IMR-90 (cell line): ENCODE measurements around the gene NDUFA3. TPM values are rescaled to one million over a fixed set of nuclear protein-coding genes. Genes with fewer than 3 reads are reported as not detected.

Source experiments
- ATAC-seq: fragments of 200-7000 bp; cut with Tn5 transposase; 2 replicates; pipeline ENCODE4 v1.9.1; 2020; ENCODE audit warnings: low read depth, mild to moderate bottlenecking, moderate library complexity
- BruUV-seq: library from RNA; stranded (reverse); fragments of 400-500 nt; replicated peaks from 2 replicates; lab custom pipeline; 2021; lab: Mats Ljungman, UMichigan
- CTCF ChIA-PET: fragments of 300-600 bp; formaldehyde crosslinking; extraction: SDS; loops from one replicate; lab custom pipeline; 2021; ENCODE audit warnings: antibody characterized with exemption; lab: Yijun Ruan, JAX
- POLR2A ChIA-PET: fragments of 300-600 bp; sonication (Branson Sonifier 250); formaldehyde crosslinking; loops from one replicate; lab custom pipeline; 2022; ENCODE audit warnings: antibody characterized with exemption; ENCODE audit not compliant: unreplicated experiment; lab: Charles Lee
- DNase-seq: peaks from one replicate; pipeline ENCODE4 v3.0.0; 2013
- H2AFZ ChIP-seq: replicated peaks from 2 replicates; pipeline ENCODE3; 2013; ENCODE audit warnings: low read length, mild to moderate bottlenecking; ENCODE audit not compliant: poor library complexity
- H2AK5ac ChIP-seq: 2 replicates; pipeline ENCODE4 v1.6.1; 2013; ENCODE audit warnings: low read depth, low read length, inconsistent platforms
- H2AK9ac ChIP-seq: replicated peaks from 2 replicates; pipeline ENCODE3; 2013; ENCODE audit warnings: mild to moderate bottlenecking, low read depth, low read length, moderate library complexity; ENCODE audit not compliant: poor library complexity
- H2BK120ac ChIP-seq: 2 replicates; pipeline ENCODE4 v1.6.1; 2013; ENCODE audit warnings: low read depth, low read length, inconsistent platforms
- H2BK15ac ChIP-seq: 3 replicates; pipeline ENCODE4 v1.6.1; 2013; ENCODE audit warnings: low read depth, low read length, inconsistent platforms
- H2BK20ac ChIP-seq: 2 replicates; pipeline ENCODE4 v1.6.1; 2013; ENCODE audit warnings: low read depth, mild to moderate bottlenecking, inconsistent platforms, low read length, moderate library complexity
- H2BK5ac ChIP-seq: 2 replicates; pipeline ENCODE4 v1.6.1; 2013; ENCODE audit warnings: mild to moderate bottlenecking, low read depth, low read length, inconsistent platforms; ENCODE audit not compliant: poor library complexity, severe bottlenecking
- H3K14ac ChIP-seq: replicated peaks from 2 replicates; pipeline ENCODE4 v1.6.1; 2013; ENCODE audit warnings: low read depth, low read length, inconsistent platforms
- H3K18ac ChIP-seq: 2 replicates; pipeline ENCODE4 v1.6.1; 2013; ENCODE audit warnings: low read depth, low read length, control low read depth
- H3K23ac ChIP-seq: 2 replicates; pipeline ENCODE4 v1.6.1; 2013; ENCODE audit warnings: low read depth, low read length, inconsistent platforms
- H3K27ac ChIP-seq: 2 replicates; pipeline ENCODE4 v1.5.1; 2013; ENCODE audit warnings: mild to moderate bottlenecking, control low read depth, low read length; ENCODE audit not compliant: insufficient read depth
- H3K27me3 ChIP-seq: 2 replicates; pipeline ENCODE4 v1.6.1; 2013; ENCODE audit warnings: low read length; ENCODE audit not compliant: control insufficient read depth, insufficient read depth
- H3K36me3 ChIP-seq: 2 replicates; pipeline ENCODE4 v1.6.1; 2013; ENCODE audit warnings: low read length, mixed read lengths; ENCODE audit not compliant: control insufficient read depth, insufficient read depth
- H3K4ac ChIP-seq: 2 replicates; pipeline ENCODE4 v1.6.1; 2013; ENCODE audit warnings: low read depth, low read length, inconsistent platforms
- H3K4me1 ChIP-seq: 2 replicates; pipeline ENCODE4 v1.6.1; 2013; ENCODE audit warnings: low read length, mixed read lengths; ENCODE audit not compliant: control insufficient read depth, insufficient read depth
- H3K4me2 ChIP-seq: 2 replicates; pipeline ENCODE4 v1.6.1; 2013; ENCODE audit warnings: low read depth, mild to moderate bottlenecking, control low read depth, low read length, moderate library complexity
- H3K4me3 ChIP-seq: 2 replicates; pipeline ENCODE4 v1.5.1; 2013; ENCODE audit warnings: low read depth, mild to moderate bottlenecking, control low read depth, low read length, moderate library complexity; ENCODE audit not compliant: insufficient read depth
- H3K56ac ChIP-seq: 2 replicates; pipeline ENCODE4 v1.6.1; 2013; ENCODE audit warnings: low read length, inconsistent platforms; ENCODE audit not compliant: insufficient read depth; ENCODE audit errors: extremely low read depth
- H3K79me1 ChIP-seq, 2 experiments: 2 replicates each; pipeline ENCODE4 v1.6.1; 2013; ENCODE audit warnings: low read length in 2 of 2, inconsistent platforms in 1 of 2, low read depth in 1 of 2
- H3K9ac ChIP-seq: 2 replicates; pipeline ENCODE4 v1.6.1; 2013; ENCODE audit warnings: low read depth, low read length, control low read depth
- H3K9me1 ChIP-seq: 2 replicates; pipeline ENCODE4 v1.6.1; 2013; ENCODE audit warnings: low read length, inconsistent platforms; ENCODE audit not compliant: insufficient read depth
- H3K9me3 ChIP-seq: 2 replicates; pipeline ENCODE4 v1.6.1; 2013; ENCODE audit warnings: low read length; ENCODE audit not compliant: control insufficient read depth, insufficient read depth
- H4K20me1 ChIP-seq: 2 replicates; pipeline ENCODE4 v1.6.1; 2013; ENCODE audit warnings: low read length, inconsistent platforms; ENCODE audit not compliant: insufficient read depth
- H4K5ac ChIP-seq: 2 replicates; pipeline ENCODE4 v1.6.1; 2013; ENCODE audit warnings: mild to moderate bottlenecking, low read depth, low read length, control low read depth
- H4K8ac ChIP-seq, 2 experiments: 2 replicates each; pipeline ENCODE4 v1.6.1; 2013; ENCODE audit warnings: low read depth in 2 of 2, low read length in 2 of 2, control low read depth in 1 of 2, inconsistent platforms in 1 of 2
- H4K91ac ChIP-seq: 2 replicates; pipeline ENCODE4 v1.6.1; 2013; ENCODE audit warnings: low read depth, low read length, inconsistent platforms; ENCODE audit not compliant: insufficient read depth
- BHLHE40 ChIP-seq: fragments of 150-350 bp; IDR thresholded peaks from 2 replicates; pipeline ENCODE4 v1.6.1; 2016; ENCODE audit warnings: mild to moderate bottlenecking, low read depth, low read length
- CEBPB ChIP-seq: IDR thresholded peaks from 2 replicates; pipeline ENCODE4 v1.6.1; 2012; ENCODE audit warnings: low read depth, low read length, improper control_type of control experiment
- CHD1 ChIP-seq: IDR thresholded peaks from 2 replicates; pipeline ENCODE4 v1.6.1; 2012; ENCODE audit warnings: low read depth, low read length, improper control_type of control experiment
- FOS ChIP-seq: fragments of 150-350 bp; IDR thresholded peaks from 2 replicates; pipeline ENCODE4 v1.6.1; 2016; ENCODE audit warnings: low read depth, low read length
- MAZ ChIP-seq: IDR thresholded peaks from 2 replicates; pipeline ENCODE4 v1.6.1; 2012; ENCODE audit warnings: low read depth, mild to moderate bottlenecking, low read length, improper control_type of control experiment, moderate library complexity, borderline replicate concordance
- NFE2L2 ChIP-seq: fragments of 150-350 bp; IDR thresholded peaks from 2 replicates; pipeline ENCODE4 v1.6.1; 2016; ENCODE audit warnings: low read depth, mild to moderate bottlenecking, low read length
- POLR2A ChIP-seq: IDR thresholded peaks from 2 replicates; pipeline ENCODE4 v1.6.1; 2012; ENCODE audit warnings: mild to moderate bottlenecking, low read depth, low read length
- RAD21 ChIP-seq: IDR thresholded peaks from 2 replicates; pipeline ENCODE4 v1.6.1; 2012; ENCODE audit warnings: low read length, improper control_type of control experiment
- RCOR1 ChIP-seq: IDR thresholded peaks from 2 replicates; pipeline ENCODE4 v1.6.1; 2012; ENCODE audit warnings: mild to moderate bottlenecking, low read length, improper control_type of control experiment; ENCODE audit not compliant: insufficient replicate concordance
- RFX5 ChIP-seq: IDR thresholded peaks from 2 replicates; pipeline ENCODE4 v1.8.0; 2012; ENCODE audit warnings: low read depth, mild to moderate bottlenecking, low read length, moderate library complexity
- SMC3 ChIP-seq: fragments of 150-350 bp; IDR thresholded peaks from 2 replicates; pipeline ENCODE4 v1.6.1; 2016; ENCODE audit warnings: low read depth, mild to moderate bottlenecking, antibody characterized with exemption, low read length, moderate library complexity
- WGBS, 2 experiments: methylation state at CpG; one replicate each; pipeline versions ENCODE4 v1.1.5 to v1.1.7; 2013; ENCODE audit warnings: missing lambda C conversion rate in 2 of 2; ENCODE audit not compliant: insufficient read length in 1 of 2; ENCODE audit errors: extremely low coverage in 2 of 2; 5-methylcytosine and 5-hydroxymethylcytosine counted together
- dilution Hi-C: fragments of 300-500 bp; cut with HindIII; formaldehyde crosslinking; loops from one replicate; pipeline ENCODE4 v1.14.3; 2018; ENCODE audit warnings: low sequenced_read_pairs; ENCODE audit not compliant: unreplicated experiment
- in situ Hi-C: fragments of 300-500 bp; cut with MboI; formaldehyde crosslinking; loops from 3 replicates; pipeline ENCODE4 v1.14.3; 2019; ENCODE audit warnings: low sequenced_read_pairs, inconsistent platforms, mixed read lengths
- intact Hi-C: fragments of 100-400 bp; cut with micrococcal nuclease; formaldehyde crosslinking; loops from 2 replicates; pipeline ENCODE4 v1.10.0; 2022
- polyA plus RNA-seq, 3 experiments: library from polyadenylated mRNA; depleted of rRNA; stranded (reverse); fragments of >200 nt; gene quantifications; 2 replicates each; pipeline ENCODE4 v1.2.3, GENCODE V29; 2012; ENCODE audit warnings: low replicate concordance in 1 of 3
- total RNA-seq: library from RNA; depleted of rRNA; stranded (reverse); fragments of >200 nt; gene quantifications from 2 replicates; pipeline ENCODE4 v1.2.3, GENCODE V29; 2012
- TF ChIP-seq, protein P1 (sequence below): conservative IDR thresholded peaks from 2 replicates; pipeline ENCODE4 v1.5.1; 2012; ENCODE audit warnings: mild to moderate bottlenecking, low read depth, low read length, improper control_type of control experiment
- TF ChIP-seq, protein P2 (sequence below): fragments of 150-350 bp; IDR thresholded peaks from 2 replicates; pipeline ENCODE4 v1.6.1; 2017; ENCODE audit warnings: mild to moderate bottlenecking, antibody characterized with exemption, low read length, low read depth

NDUFA3 gene
- total and polyA plus RNA-seq, 2 of the 4 experiments (the other 2 are of a cell fraction), result 7.9 to 85.0 TPM

DNA sequence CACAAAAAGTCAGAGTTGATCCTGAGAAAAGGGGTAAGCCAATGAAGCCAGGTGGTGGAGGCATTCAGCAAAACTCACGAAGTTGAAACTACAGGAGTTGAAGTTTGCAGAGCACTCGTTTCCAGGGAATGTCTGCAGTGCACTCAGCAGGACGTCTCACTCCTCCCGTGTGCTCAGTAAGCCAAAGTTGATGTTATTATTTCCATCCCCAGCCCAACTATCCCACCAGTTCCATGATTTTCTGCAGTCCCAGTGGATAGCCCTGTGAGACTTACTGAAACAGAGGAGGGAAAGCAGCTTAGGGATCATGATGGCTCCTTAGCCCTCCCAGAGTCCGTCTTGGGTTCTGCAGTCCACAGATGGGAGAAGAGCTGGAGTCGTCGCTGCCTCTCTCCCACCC is 21.6 kb upstream of the NDUFA3 start, which contains the start of gene TARM1:
TARM1 (minus strand) TSS at position 334 of the 400 bp plus-strand sequence; CDS start at position 309, 25 bp downstream.
- WGBS, 2 experiments, result no CpG with 5 or more reads among the region's 7 CpGs
- no peak within 1 kb of the TSS for H2BK20ac ChIP-seq
- no peak within 1 kb of the TSS for H4K8ac ChIP-seq
- no peak for DNase-seq
- in situ Hi-C loops, result no loop called here
- H3K9me3 ChIP-seq, result peaks cover 6% of the 10 kb centered on the region; the same call in 1 of the 2 replicates
- dilution Hi-C loops, result no loop called here
- no peak within 1 kb of the TSS for H2BK120ac ChIP-seq
- H2AK5ac ChIP-seq, result no peak within 1 kb of the TSS
- POLR2A ChIA-PET, result no interaction called here
- no peak within 1 kb of the TSS for H3K27ac ChIP-seq
- H3K27me3 ChIP-seq, result no peaks in the 10 kb centered on the region
- H3K56ac ChIP-seq, result no peak within 1 kb of the TSS
- no TSS peak for BruUV-seq
- H3K4me3 ChIP-seq, result no peak within 1 kb of the TSS
- H3K4me1 ChIP-seq, result no peaks in the 10 kb centered on the region
- no peak within 1 kb of the TSS for H3K14ac ChIP-seq
- no peak within 1 kb of the TSS for H2BK15ac ChIP-seq
- H3K4ac ChIP-seq, result no peak within 1 kb of the TSS
- no peak within 1 kb of the TSS for H2AFZ ChIP-seq
- no peak within 1 kb of the TSS for H3K9ac ChIP-seq
- no peak within 1 kb of the TSS for H3K4me2 ChIP-seq
- CTCF ChIA-PET, result no interaction called here
- no peak within 1 kb of the TSS for H2BK5ac ChIP-seq
- no peaks in the 10 kb centered on the region for H3K9me1 ChIP-seq
- H3K18ac ChIP-seq, result no peak within 1 kb of the TSS
- no peaks in the 10 kb centered on the region for H3K36me3 ChIP-seq
- intact Hi-C loops, result no loop called here
- H2AK9ac ChIP-seq, result no peak within 1 kb of the TSS
- TF ChIP-seq CEBPB (no peak), RFX5 (no peak), SMC3 (no peak), CHD1 (no peak), POLR2A (no peak), NFE2L2 (no peak), RCOR1 (no peak), BHLHE40 (no peak), FOS (no peak), MAZ (no peak), RAD21 (no peak)
- TF ChIP-seq, protein P1, sequence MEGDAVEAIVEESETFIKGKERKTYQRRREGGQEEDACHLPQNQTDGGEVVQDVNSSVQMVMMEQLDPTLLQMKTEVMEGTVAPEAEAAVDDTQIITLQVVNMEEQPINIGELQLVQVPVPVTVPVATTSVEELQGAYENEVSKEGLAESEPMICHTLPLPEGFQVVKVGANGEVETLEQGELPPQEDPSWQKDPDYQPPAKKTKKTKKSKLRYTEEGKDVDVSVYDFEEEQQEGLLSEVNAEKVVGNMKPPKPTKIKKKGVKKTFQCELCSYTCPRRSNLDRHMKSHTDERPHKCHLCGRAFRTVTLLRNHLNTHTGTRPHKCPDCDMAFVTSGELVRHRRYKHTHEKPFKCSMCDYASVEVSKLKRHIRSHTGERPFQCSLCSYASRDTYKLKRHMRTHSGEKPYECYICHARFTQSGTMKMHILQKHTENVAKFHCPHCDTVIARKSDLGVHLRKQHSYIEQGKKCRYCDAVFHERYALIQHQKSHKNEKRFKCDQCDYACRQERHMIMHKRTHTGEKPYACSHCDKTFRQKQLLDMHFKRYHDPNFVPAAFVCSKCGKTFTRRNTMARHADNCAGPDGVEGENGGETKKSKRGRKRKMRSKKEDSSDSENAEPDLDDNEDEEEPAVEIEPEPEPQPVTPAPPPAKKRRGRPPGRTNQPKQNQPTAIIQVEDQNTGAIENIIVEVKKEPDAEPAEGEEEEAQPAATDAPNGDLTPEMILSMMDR, result no peak
- TF ChIP-seq, protein P2, sequence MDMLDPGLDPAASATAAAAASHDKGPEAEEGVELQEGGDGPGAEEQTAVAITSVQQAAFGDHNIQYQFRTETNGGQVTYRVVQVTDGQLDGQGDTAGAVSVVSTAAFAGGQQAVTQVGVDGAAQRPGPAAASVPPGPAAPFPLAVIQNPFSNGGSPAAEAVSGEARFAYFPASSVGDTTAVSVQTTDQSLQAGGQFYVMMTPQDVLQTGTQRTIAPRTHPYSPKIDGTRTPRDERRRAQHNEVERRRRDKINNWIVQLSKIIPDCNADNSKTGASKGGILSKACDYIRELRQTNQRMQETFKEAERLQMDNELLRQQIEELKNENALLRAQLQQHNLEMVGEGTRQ, result no peak
- ATAC-seq, result no peak
- no peak within 1 kb of the TSS for H3K23ac ChIP-seq
- no peak within 1 kb of the TSS for H4K5ac ChIP-seq
- no peaks in the 10 kb centered on the region for H4K20me1 ChIP-seq
- no peaks in the 10 kb centered on the region for H3K79me1 ChIP-seq
- no peak within 1 kb of the TSS for H4K91ac ChIP-seq
